ENCODE results near the gene GCGR.
A peak's percentile ranks its signal among the peaks of the same experiment; 100 is the strongest.

Gene GCGR

GRCh38 chr17:81804559-81805399 is 829 bp downstream of the GCGR start:
- Histone ChIP-seq H3K4me3 (ENCODE audit: low read depth, low read length) (no peak overlapping the region), H3K9me3 (ENCODE audit: control insufficient read depth, insufficient read depth, low read depth, low read length) (no peaks in the 10 kb centered on the region), H3K36me3 (ENCODE audit: control insufficient read depth in 2 of 2, insufficient read depth in 1 of 2, low read length in 2 of 2) (no peaks in the 10 kb centered on the region), H3K4me1 (ENCODE audit: control insufficient read depth, insufficient read depth, low read length) (peaks cover 2% of the 10 kb centered on the region; the same call in 1 of the 2 replicates), H3K27ac (ENCODE audit: extremely low read depth, low read depth, low read length) (no peak overlapping the region)
- POLR2A ChIA-PET: interaction anchor here (0.6 to 1.6 kb wide), 4 partner anchors 16 to 56 kb away, joined by 3 to 6 read pairs (median 4); partner anchors contain the start of gene MCRIP1
- CTCF ChIA-PET: interaction anchor here (0.5 to 0.6 kb wide), 3 partner anchors 32 to 566 kb away, joined by 3 to 4 read pairs (median 3); partner anchors contain the start of genes NDUFAF8 and TEPSIN
- TF ChIP-seq TSHZ1 (tag by site-specific recombination; IDR thresholded peaks at IDR 0.05; ENCODE audit: borderline replicate concordance) (no peak), PATZ1 (tag by site-specific recombination; IDR thresholded peaks at IDR 0.05) (peak; percentile 64; the same call in 1 of the 2 replicates), HOXD13 (CRISPR knock-in tag; IDR thresholded peaks at IDR 0.05; ENCODE audit: borderline replicate concordance) (no peak), ZNF600 (tag by site-specific recombination; IDR thresholded peaks at IDR 0.05) (peak; percentile 58), KLF9 (tag by site-specific recombination; IDR thresholded peaks at IDR 0.05; ENCODE audit: low read depth) (no peak), ZNF280D (tag by site-specific recombination; IDR thresholded peaks at IDR 0.05) (no peak), ZNF433 (tag by site-specific recombination; IDR thresholded peaks at IDR 0.05; ENCODE audit: low read depth) (no peak), ZNF175 (tag by site-specific recombination; IDR thresholded peaks at IDR 0.05) (no peak), YY2 (tag by site-specific recombination; IDR thresholded peaks at IDR 0.05) (no peak), TCF7L2 (IDR thresholded peaks at IDR 0.05; ENCODE audit: borderline replicate concordance, low read depth, low read length) (no peak), ZBTB44 (tag by site-specific recombination; IDR thresholded peaks at IDR 0.05) (no peak), ZNF18 (tag by site-specific recombination; IDR thresholded peaks at IDR 0.05) (no peak), ZNF341 (tag by site-specific recombination; IDR thresholded peaks at IDR 0.05; ENCODE audit: low read depth) (no peak), ZFHX2 (tag by site-specific recombination; conservative IDR thresholded peaks at IDR 0.05) (peak; percentile 38; the same call in 1 of the 2 replicates), ZBTB26 (tag by site-specific recombination; optimal IDR thresholded peaks at IDR 0.05) (peak; percentile 17), ZNF404 (tag by site-specific recombination; IDR thresholded peaks at IDR 0.05) (no peak), ZNF112 (tag by site-specific recombination; IDR thresholded peaks at IDR 0.05) (no peak), SP2 (tag by site-specific recombination; IDR thresholded peaks at IDR 0.05) (peak; percentile 31; the same call in 1 of the 2 replicates)
